GM18951 (cell line): Measurements from ENCODE around the gene DENND1A.

Experiments used
- POLR2A ChIP-seq: IDR thresholded peaks from 4 replicates; pipeline ENCODE4 v1.6.1; 2011; ENCODE audit warnings: mild to moderate bottlenecking; ENCODE audit not compliant: insufficient read length, insufficient read depth; ENCODE audit errors: extremely low read depth
- in situ Hi-C: fragments of 300-500 bp; cut with MboI; formaldehyde crosslinking; loops from one replicate; pipeline ENCODE4 v1.12.0; 2022; ENCODE audit warnings: low sequenced_read_pairs, mixed read lengths, inconsistent platforms; ENCODE audit not compliant: unreplicated experiment

The DENND1A gene

DNA sequence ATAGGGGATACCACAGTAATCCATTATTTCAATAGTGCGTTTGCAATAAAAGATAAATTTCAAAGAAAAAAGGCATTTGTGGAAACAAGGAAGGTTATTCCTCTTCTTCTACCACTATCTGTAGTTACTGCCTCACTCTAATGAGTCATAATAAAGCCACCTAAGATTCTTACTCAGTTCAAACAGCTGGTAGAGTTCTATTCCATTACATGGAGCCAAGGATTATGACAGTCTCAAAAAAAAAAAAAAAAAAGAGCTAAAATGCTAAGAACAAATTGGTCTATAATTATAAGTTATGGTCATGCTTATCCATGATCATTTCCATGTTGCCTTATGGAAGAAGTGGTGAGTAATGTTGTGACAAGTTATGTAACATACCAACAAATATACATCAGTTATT is 46.3 kb downstream of the DENND1A start:
- in situ Hi-C loops: no loop called here
- TF ChIP-seq POLR2A: no peak

DNA sequence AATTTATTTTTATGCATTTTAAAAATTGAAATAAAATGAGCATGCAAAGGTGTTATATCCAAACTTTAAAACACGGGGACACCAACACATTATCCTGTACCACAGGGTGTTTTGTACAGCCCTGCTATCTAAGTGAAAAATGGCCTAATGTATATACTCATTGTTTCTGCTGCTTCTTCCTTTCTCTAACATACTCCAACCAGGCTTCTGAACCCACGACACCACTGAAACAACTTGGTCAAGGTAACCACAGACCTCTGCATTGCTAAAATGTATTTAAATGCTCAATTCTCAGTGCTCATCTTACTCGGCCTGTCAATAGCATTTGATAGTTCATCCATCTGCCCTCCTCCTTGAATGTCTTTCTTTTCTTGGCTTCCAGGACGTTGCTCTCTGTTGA is 48.3 kb downstream of the DENND1A start:
- no peak for TF ChIP-seq POLR2A
- in situ Hi-C loops: no loop called here

DNA sequence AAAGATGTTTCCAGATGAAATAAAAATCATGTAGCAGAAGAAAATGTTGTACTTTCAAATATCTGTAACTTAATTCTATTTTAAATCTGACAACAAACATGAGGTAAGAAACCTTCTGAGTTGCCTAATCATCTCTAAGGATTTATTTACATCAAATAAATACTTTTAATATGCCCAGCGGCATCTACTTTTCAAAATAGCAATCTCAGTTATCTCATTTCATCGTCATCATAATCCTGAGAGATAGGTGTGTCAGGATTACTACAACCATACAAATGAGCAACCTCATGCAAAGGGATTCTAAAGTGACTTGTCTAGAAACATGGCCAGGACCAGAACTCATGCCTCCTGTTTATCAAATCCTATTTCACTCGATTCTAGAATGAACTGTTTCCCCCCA is 49.5 kb downstream of the DENND1A start:
- no peak for TF ChIP-seq POLR2A
- in situ Hi-C loops: no loop called here

DNA sequence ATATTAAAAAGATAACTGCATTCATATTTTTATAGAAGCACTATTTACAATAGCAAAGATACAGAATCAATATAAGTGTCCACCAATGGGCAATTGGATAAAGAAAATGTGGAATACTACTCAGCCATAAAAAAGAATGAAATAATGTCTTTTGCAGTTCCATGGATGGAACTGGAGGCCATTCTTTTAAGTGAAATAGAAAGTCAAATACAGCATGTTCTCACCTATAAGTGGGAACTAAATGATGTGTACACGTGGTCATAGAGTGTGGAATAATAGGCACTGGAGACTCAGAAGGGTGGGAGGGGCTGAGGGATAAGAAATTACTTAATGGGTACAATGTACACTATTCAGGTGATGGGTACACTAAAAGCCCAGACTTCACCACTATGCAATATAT is 53.2 kb downstream of the DENND1A start:
- in situ Hi-C loops: no loop called here

DNA sequence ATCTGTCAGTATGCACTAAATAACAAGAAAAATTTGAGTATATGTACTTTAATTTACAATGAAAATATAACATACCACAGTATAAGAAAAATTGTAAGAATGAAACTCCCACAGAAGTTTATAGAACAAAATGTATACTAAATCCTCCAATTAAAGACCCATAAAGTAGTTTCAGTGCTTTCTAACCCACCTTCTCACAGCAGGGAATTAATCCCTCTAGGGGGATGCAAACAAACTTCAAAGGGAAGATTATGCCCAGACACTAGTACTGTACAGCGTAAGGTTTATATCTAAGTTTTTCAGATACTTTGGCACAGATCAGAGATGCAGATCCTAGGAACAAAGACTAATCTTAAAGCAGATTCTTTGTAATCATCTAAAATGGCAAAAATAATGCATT is 57.2 kb downstream of the DENND1A start:
- in situ Hi-C loops: no loop called here
- no peak for TF ChIP-seq POLR2A

More for the DNA sequence above, 53.2 kb downstream of the DENND1A start:
- no peak for TF ChIP-seq POLR2A

DNA sequence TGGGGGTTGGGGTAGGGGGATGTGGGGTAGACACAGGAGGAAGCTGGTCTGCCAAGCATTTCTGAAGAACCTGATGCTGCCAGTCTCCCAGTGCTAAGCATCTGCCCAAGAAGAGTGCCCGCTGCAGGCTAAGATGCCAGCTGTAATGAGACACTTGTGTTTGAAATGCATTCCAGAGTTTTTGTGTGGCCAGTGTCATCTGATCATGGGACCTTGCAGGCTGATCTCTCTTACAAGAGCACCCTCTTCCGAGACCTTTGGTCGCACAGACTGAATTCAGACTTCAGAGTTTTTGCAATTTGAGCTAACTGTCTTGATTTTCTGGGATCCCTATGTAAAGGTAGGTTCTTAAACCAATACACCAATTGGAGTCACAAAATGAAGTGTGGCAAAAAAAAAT is 58.1 kb downstream of the DENND1A start:
- TF ChIP-seq POLR2A: no peak
- in situ Hi-C loops: no loop called here

DNA sequence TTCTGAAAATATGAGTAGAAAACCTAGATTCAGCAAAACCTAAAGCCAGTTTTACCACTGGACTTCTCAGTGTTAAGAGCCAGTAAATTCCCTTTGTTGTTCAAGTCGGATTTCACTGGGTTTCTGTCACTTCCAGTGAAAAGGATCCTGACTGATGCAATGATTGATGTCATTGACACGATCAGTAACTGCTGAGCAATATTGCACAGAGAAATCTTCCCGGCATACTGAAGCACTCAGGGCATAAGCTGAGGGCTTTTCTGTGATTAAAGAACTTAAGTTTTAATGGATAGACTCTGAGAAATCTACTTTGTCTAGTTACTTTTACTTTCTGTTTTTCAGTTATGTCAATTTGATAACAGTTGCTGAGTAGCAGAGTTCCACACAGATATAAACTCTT is 61.9 kb downstream of the DENND1A start:
- TF ChIP-seq POLR2A: no peak
- in situ Hi-C loops: no loop called here

DNA sequence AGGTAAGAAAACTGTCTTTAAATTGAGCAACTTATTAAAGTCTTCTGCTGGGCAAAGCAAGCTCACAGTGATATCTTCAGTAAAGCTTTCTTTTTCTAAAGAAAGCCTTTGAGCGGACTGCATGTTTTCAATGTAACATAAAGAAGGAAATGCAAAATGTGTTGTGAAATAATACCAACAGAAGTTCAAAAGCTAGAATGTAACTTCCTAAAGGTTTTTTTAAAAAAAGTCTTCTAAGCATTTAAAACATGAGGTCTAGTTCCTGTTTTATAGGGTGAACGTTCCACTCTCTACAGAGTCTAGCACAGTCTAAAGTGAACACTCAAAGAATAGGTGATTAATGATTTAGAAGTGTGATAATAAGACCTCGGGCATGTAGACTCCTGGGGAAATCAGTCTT is 62.9 kb downstream of the DENND1A start:
- in situ Hi-C loops: no loop called here

DNA sequence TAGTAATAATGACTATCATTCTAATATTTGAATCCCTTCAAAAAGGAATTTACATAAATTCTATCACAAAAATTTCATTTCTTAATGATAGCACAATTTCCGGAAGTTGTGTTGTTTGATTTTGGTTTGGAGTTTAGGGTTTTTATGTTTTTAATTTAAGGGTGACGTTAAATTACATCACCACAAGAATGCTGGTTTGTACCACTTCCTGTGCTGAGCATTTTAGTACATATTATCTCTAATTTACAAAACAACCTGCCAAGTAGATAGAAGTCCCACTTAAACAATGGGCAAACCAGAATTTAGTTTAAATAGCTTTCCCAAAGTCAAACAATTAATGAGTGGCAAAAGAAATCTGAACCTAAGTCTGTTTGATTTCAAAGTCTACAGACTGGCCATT is 63.4 kb downstream of the DENND1A start:
- in situ Hi-C loops: no loop called here
- no peak for TF ChIP-seq POLR2A

More for the DNA sequence above, 62.9 kb downstream of the DENND1A start:
- no peak for TF ChIP-seq POLR2A

DNA sequence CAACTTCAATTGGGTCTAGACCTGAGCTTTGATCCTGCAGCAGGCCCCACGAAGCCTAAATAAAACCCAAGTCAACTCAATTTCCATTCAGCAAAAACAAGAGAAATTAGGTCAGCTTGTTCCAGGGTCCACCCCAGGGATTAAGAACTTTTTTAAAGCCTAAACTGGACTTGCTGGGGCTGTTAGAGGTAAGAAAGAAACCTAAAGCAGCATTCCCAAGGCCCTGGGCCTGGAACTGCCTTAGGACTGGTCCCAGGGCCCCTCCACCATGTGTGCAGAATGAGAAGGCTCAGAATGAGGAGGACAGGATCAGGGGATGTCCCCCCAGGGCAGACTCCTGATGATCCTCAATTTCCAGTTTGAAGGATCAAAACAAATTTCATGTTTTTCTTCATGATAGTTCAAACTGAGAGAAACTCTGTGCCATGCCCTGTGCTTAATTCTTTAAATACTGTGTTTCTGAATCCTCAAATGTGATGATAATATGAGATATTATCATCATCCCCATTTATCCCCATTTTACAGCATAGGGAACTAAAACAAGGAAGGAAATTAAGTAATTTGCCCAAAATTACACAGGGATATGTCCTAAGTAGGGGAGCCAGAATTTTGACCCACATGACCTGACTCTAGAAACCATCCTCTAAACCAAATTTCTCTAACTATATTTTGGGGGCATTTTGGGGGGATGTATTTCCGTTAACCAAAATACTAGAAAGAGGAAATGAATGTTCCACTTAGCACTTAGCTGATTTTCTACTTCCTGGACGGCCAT is 64.5 kb downstream of the DENND1A start:
- no peak for TF ChIP-seq POLR2A
- in situ Hi-C loops: no loop called here

DNA sequence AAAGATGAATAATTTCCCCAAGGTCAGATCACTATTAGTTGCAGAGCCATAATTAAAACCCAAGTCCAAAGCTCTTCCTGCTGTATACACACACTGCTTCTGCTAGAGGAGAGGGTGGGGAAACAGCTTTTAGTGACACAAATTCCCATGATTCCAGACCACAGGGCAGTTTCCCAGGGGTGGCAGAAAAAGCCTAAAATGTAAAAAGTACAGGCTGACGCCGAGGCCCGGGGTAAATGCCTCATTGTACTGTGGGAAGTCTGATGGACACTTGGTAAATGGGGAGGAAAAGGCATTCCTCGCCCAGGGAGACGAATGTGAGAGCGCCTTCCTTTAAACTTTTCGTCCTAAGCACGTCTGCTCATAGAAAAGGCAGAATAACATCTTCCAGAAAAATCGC is 65.7 kb downstream of the DENND1A start:
- TF ChIP-seq POLR2A: no peak
- in situ Hi-C loops: no loop called here

DNA sequence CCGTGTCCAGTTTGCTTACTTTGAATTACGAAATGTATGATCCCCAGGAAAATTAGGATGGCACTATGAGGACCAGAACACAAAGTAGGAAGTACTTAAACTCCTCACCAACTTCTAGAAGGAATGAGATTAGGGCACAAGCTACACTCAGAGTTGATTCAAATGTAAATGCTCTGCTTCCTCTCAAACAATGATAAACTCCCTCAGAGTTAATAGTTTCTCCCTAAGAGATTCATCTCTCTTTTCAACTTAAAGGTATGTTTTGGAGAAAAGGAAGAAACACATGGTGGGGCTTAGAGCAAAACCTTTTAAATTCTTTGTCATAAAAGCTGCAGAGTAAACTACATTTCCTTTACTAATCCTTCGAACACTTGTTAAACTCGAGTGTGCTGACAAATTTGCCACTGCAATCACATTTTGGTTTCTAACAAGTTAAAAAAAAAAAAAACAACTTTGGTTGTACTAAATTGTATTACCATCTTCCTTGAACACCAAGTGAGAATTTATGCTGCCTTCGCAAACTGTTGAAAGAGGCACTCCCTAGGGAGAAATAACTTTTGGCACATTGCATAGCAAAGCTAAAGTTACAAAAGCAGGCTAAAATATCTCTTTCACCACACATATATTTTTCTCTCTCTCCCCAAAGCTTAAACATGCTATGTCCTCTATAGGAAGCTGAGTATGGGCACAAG is 66.6 kb downstream of the DENND1A start:
- TF ChIP-seq POLR2A: no peak
- in situ Hi-C loops: no loop called here

DNA sequence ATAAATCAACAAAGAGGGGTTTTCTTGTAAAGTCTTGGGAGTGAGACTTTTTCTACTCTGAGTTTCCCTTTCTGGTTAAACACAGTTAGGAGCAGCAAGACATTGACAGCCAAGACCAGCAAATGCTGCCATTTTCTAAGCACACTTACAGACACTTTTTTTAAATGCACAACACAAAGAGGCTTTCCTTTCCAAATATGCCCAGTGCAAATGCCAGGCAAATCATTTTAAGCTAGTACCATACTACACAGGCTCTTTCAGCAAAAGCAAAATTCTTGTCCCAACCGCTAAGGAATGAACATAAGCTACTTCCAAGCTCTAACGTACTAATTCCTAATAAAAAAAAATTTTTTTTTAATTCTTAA is 68.2 kb downstream of the DENND1A start:
- TF ChIP-seq POLR2A: no peak
- in situ Hi-C loops: no loop called here

DNA sequence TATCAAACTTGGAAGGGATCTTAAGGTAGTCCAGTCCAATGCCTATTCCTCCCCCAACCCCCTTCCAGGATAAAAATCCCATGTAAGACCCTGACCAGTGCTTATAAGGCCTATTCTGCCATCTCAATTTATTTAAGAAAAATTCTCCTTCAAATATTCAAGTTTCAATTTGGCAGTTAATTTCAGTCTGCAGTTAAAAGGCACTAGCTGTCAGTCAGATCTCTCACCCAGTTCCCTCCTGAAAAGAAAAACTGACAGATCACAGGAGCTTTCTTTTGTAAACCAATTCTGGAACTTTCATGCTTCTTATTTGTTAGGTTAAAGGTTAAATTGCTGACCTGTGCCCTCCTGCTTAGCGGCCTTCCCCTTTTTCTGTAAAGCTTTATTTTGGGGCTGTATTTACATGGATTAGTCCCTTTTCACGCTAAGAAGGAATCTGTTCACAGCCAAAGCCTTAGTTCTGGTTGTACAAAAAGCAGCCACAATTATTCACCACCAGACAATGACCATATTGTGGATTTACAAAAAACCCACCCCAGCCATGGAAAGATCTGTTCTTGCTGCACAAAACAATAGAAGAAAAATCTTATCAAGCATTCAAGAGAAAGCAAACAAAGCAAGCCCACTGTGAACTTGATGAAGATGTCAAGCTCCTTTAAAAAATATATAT is 68.7 kb downstream of the DENND1A start:
- in situ Hi-C loops: no loop called here
- TF ChIP-seq POLR2A: no peak

DNA sequence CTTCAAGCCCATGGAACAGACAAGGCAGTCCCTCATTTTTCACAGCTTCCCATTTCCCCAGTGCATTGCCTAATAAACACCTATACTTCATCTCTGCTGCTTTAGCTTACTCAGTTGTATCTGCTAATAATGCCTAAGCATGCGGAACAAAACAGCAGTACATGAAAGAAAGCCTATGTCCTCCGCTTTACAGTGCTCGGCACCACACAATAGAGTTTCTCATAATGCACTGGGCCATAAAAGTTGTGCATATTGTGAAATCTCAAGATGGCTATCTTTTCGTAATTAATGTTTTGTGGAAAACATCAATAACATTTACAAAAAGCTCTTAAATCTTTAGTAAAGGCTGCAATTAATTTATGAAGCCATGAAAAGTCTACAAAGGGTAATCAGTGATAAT is 69.3 kb downstream of the DENND1A start:
- in situ Hi-C loops: no loop called here
- no peak for TF ChIP-seq POLR2A
